ENCODE measurements around the gene UNC93A. TPM values are rescaled to one million over a fixed set of nuclear protein-coding genes. Genes with fewer than 3 reads are reported as not detected.
"Not testable (repeated sequence)": the region's sequence is repeated elsewhere in the genome, so short reads cannot be mapped to it uniquely, and the experiment has no call there.

UNC93A gene
- total RNA-seq, 6 donors from 2014 or later: not detected

DNA sequence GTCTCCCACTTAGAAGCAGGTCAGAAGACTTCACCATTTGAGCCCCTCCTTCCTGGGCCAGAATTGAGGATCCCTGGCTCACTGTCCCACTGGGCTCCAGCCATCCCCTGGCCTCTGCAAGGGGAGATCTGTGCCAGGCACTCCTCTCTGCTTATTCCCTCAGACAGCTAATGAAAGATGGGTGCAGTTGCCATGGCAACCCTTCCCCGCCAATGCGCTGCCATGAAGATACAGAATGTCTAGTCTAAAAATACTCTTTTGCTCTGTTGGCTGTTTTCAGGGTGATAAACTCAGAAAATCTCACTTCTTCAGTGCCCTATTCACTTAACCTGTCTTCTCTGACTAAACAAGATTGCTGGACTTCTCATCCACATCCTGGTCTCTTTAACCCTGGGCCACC lies 20.2 kb downstream of the UNC93A start:
- 86 to 91% methylated on average over 2 of the region's 2 CpGs for WGBS, 2 donors
- no peak for ATAC-seq (ENCODE audit: low FRiP score in 2 of 2)
- H3K4me3 ChIP-seq: no peak overlapping the region

GRCh38 chr6:167311691-167312090 lies 20.6 kb downstream of the UNC93A start:
- DNase-seq; ATAC-seq (ENCODE audit: low FRiP score in 2 of 2); H3K27me3 ChIP-seq; H3K9me3 ChIP-seq; H3K27ac ChIP-seq; H3K4me3 ChIP-seq; H3K4me1 ChIP-seq; H3K36me3 ChIP-seq: not testable (repeated sequence)
- WGBS, 2 donors: 77 to 85% methylated on average over 6 of the region's 6 CpGs

More for the DNA sequence above, 20.2 kb downstream of the UNC93A start:
- Histone ChIP-seq H3K4me1 (no peaks in the 10 kb centered on the region), H3K27ac (no peak overlapping the region), H3K27me3 (no peaks in the 10 kb centered on the region), H3K9me3 (no peaks in the 10 kb centered on the region), H3K36me3 (no peaks in the 10 kb centered on the region)
- no peak for DNase-seq
- TF ChIP-seq POLR2A (IDR thresholded peaks at IDR 0.05): no peak
- TF ChIP-seq POLR2AphosphoS5 (IDR thresholded peaks at IDR 0.05): no peak
- TF ChIP-seq EP300 (IDR thresholded peaks at IDR 0.05): no peak
- no peak for TF ChIP-seq CTCF (IDR thresholded peaks at IDR 0.05)

DNA sequence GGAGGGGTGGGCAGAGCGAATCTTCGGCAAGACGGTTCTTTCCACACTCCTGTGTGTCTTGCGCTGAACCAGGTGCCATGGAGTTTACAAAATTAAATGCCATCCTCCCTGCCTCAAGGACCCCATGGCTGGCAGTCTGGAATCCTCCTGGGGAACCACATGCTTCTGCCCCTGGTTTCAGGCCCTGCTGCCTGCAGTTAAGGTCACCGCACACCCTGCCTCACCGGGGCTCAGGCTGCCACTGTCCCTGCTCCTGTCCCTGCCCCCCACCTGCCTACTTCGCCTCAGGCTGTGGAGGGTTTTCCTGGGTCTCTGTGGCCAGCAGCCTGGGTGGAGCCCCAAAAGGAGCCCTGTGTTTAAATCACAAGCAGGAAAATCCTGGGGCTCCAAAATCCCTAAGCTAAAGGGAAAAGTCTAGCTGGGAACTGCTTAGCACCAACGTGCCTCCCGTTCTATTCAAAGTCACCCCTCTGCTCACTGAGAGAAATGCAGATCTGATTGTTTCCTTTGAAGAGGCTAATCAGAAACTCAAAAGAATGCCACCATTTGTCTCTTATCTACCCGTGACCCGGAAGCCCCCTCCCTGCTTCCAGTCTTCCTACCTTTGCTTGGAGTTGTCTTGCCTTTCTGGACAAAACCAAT lies 23.2 kb downstream of the UNC93A start:
- no peak for TF ChIP-seq POLR2A (IDR thresholded peaks at IDR 0.05)

GRCh38 chr6:167317172-167317571 lies 26.1 kb downstream of the UNC93A start:
- no peaks in the 10 kb centered on the region for H3K36me3 ChIP-seq
- H3K9me3 ChIP-seq: no peaks in the 10 kb centered on the region
- H3K4me1 ChIP-seq: no peaks in the 10 kb centered on the region
- no peak for ATAC-seq (ENCODE audit: low FRiP score in 2 of 2)
- no peak overlapping the region for H3K4me3 ChIP-seq
- WGBS, 2 donors: 84 to 87% methylated on average over 9 of the region's 9 CpGs
- no peak for TF ChIP-seq POLR2AphosphoS5 (IDR thresholded peaks at IDR 0.05)
- TF ChIP-seq POLR2A (IDR thresholded peaks at IDR 0.05): no peak
- TF ChIP-seq CTCF (IDR thresholded peaks at IDR 0.05): no peak
- TF ChIP-seq EP300 (IDR thresholded peaks at IDR 0.05): no peak
- no peak overlapping the region for H3K27ac ChIP-seq
- no peak for DNase-seq
- H3K27me3 ChIP-seq: no peaks in the 10 kb centered on the region

More for the DNA sequence above, 23.2 kb downstream of the UNC93A start:
- Histone ChIP-seq H3K4me1 (no peaks in the 10 kb centered on the region), H3K27me3 (no peaks in the 10 kb centered on the region), H3K4me3 (no peak overlapping the region), H3K9me3 (no peaks in the 10 kb centered on the region), H3K36me3 (no peaks in the 10 kb centered on the region), H3K27ac (no peak overlapping the region)
- ATAC-seq (ENCODE audit: low FRiP score in 2 of 2) (no peak), DNase-seq (no peak)
- 64 to 74% methylated on average over 8 to 11 of the region's 11 CpGs for whole genome bisulfite sequencing, 2 donors

GRCh38 chr6:167318354-167318753 lies 27.2 kb downstream of the UNC93A start:
- H3K4me3 ChIP-seq; H3K4me1 ChIP-seq; H3K27ac ChIP-seq; H3K27me3 ChIP-seq; H3K36me3 ChIP-seq; H3K9me3 ChIP-seq; DNase-seq; ATAC-seq (ENCODE audit: low FRiP score in 2 of 2): not testable (repeated sequence)
- WGBS, 2 donors: 78 to 90% methylated on average over 5 to 8 of the region's 10 CpGs

DNA sequence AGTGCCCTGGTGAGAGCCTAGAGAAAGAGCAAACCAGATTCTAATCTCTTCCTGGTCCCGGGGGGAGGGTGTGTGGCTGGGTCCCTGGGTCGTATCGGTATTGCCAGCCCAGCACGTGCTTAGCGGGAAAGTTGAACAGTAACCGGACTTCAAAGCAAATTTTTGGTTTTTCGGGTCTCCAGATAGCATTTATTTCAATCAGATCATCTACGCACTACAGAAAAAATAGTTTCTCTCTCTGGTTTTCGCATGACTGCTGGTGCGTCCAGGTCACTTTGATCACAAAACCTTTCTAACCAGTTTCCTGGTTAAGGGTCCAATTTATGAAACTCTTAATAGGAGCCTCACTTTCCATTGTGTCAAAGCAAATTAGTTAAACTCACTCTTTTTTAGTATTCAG lies 27.7 kb downstream of the UNC93A start:
- H3K9me3 ChIP-seq; H3K4me1 ChIP-seq; H3K4me3 ChIP-seq; H3K27ac ChIP-seq; ATAC-seq (ENCODE audit: low FRiP score in 2 of 2); DNase-seq; H3K36me3 ChIP-seq; H3K27me3 ChIP-seq: not testable (repeated sequence)
- 89 to 91% methylated on average over 10 of the region's 10 CpGs for WGBS, 2 donors

GRCh38 chr6:167319856-167320753 lies 29.0 kb downstream of the UNC93A start:
- H3K36me3 ChIP-seq, H3K27me3 ChIP-seq, H3K27ac ChIP-seq, H3K4me3 ChIP-seq, DNase-seq, H3K9me3 ChIP-seq, H3K4me1 ChIP-seq: not testable (repeated sequence)
- WGBS, 2 donors: 78% methylated on average over 4 of the region's 32 CpGs; no CpG with 5 or more reads in 1 of the 2 donors
- ATAC-seq (ENCODE audit: low FRiP score in 2 of 2): peak in 1 of 2 donors; percentile 63

- H3K9me3 ChIP-seq; H3K36me3 ChIP-seq; DNase-seq; H3K27ac ChIP-seq; H3K4me3 ChIP-seq; ATAC-seq (ENCODE audit: low FRiP score in 2 of 2); H3K27me3 ChIP-seq; H3K4me1 ChIP-seq: not testable (repeated sequence)
- WGBS, 2 donors: 87% methylated on average over 10 of the region's 13 CpGs; no CpG with 5 or more reads in 1 of the 2 donors
Observed at GRCh38 chr6:167320754-167321056, 29.6 kb downstream of the UNC93A start.

GRCh38 chr6:167321185-167321584 lies 30.1 kb downstream of the UNC93A start:
- H3K27me3 ChIP-seq: not testable (repeated sequence)
- WGBS, 2 donors: 54 to 76% methylated on average over 4 to 5 of the region's 9 CpGs

More at GRCh38 chr6:167321185-167321584, 30.1 kb downstream of the UNC93A start:
- H3K4me3 ChIP-seq; DNase-seq; ATAC-seq (ENCODE audit: low FRiP score in 2 of 2); H3K27ac ChIP-seq; H3K4me1 ChIP-seq; H3K36me3 ChIP-seq; H3K9me3 ChIP-seq: not testable (repeated sequence)

All from upper lobe of left lung (tissue), 6 donors.